ENCODE measurements around the gene C11orf68.

GRCh38 chr11:65882120-65883057 lies 36.5 kb downstream of the C11orf68 start:
- no peak for TF ChIP-seq POLR2AphosphoS5 (IDR thresholded peaks at IDR 0.05; ENCODE audit: low read depth)
- no peak for TF ChIP-seq CTCF (IDR thresholded peaks at IDR 0.05; ENCODE audit: insufficient read depth, low read length)
- no peak for TF ChIP-seq REST (IDR thresholded peaks at IDR 0.05; ENCODE audit: insufficient replicate concordance, low read depth)
- no peak for TF ChIP-seq SPI1 (IDR thresholded peaks at IDR 0.05; ENCODE audit: borderline replicate concordance, low read depth)
- TF ChIP-seq GABPA (IDR thresholded peaks at IDR 0.05; ENCODE audit: low read depth) = no peak

Data from HL-60 (cell line).